Kidney tubule cell (primary cell): ENCODE results near the gene CFAP53.
A peak's percentile ranks its signal among the peaks of the same experiment; 100 is the strongest.

ENCODE experiments used
- DNase-seq: peaks from one replicate; pipeline ENCODE4 v3.0.0-alpha.2; 2018; ENCODE audit warnings: low spot score

Gene CFAP53

DNA sequence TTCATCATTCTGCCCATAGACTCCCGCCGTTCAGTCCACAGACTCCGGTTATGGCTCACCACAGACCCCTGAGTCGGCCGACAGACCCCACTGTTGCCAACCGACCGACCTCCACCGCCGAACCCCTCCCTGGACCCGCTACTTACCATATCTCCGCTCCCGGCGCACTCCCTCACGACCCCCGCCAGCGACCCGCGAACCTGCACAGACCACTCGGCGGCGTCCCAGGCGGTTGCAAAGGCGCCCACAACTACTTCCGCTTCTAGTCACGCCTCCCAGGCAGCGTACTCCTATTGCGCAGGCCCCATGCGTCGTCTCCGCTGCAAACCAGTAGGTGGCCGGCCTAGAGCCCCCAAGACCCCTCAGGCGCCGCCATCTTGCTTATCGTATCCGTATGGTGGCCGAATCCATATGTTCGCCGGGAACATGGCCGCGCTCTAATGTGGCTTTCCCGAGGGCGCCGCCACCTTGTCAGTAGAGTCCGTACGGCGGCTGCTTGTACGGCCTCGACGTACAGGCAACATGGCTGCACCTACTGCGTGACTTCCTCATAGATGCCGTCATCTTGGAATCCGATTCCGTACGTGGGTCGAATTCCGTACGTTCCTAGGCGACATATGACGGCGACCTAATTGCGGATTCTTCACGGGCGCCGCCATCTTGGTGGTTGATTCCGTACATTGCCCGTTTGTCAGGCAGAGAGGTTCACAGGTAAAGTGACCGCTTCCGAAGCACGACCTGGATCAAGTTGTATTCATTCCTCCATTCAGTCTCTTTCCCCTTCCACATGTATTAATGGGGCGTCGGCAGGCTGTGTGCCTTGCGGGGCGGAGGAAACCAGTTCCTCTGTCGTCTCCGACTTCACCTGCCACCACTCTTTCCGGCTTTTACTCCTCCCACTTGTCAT, 21.4 kb upstream of the CFAP53 start, which contains the start of gene CXXC1:
Gene CXXC1, minus strand, starts transcription at position 252 of the 907 bp plus-strand sequence. Its CDS starts 103 bp downstream, at position 149.
- peak; percentile 99 for DNase-seq

GRCh38 chr18:50287028-50287440, 20.7 kb upstream of the CFAP53 start:
- no peak for DNase-seq

- DNase-seq = peak; percentile 30
Measured at GRCh38 chr18:50286391-50287027, 20.2 kb upstream of the CFAP53 start.

DNA sequence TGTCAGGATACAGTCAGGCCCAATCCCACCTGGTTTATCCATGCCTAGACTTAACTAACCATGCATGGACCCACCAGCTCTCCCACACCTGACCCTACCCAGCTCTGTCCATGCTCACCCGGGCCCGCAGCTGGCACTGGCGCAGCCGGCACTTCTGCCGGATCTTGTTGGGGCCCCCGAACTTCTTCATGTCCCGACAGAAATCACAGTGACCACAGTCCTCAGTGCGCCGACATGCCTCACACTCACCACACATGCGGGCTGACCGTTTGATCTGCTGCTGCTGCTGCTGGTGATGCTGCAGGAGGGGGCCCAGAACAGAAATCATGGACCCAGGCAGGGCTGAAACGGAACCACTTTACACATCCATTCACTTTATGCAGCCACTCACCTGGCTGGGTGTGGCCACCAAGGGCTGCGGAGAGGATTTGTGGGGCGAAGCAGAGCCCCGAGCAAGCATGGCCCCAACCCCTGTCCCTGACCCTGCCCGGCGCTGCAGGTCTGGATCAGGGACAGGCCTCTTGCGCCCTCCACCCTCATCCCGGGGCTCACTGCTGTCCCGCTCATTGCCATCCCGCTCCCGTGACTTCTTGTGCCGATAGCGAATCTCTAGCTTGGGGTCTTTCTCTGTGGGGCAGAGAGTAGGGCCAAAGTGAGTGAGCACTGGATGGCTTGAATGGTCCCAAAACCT, 19.5 kb upstream of the CFAP53 start:
- DNase-seq = no peak

DNA sequence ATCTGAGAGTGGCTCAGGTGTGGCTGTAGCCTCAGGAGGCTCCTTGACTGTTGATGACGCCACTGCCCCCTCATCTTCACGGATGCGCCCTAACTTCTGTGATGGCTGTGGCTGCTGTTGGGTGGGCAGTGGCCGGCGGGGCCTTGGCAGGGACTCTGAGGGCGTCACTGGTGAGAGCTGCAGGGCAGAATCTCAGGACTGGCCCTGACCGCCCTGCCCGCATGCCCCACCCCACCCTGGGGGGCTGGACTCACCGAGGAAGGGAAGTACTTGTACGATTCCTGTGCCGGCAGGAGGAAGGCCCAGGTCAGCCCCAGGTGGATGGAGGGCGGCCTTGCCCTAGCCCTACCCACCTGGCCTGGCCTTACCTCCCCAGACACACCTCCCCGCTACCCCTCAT, 18.8 kb upstream of the CFAP53 start:
- DNase-seq = no peak

- peak; percentile 77 for DNase-seq
Measured at GRCh38 chr18:50284255-50284885, 18.1 kb upstream of the CFAP53 start.

DNA sequence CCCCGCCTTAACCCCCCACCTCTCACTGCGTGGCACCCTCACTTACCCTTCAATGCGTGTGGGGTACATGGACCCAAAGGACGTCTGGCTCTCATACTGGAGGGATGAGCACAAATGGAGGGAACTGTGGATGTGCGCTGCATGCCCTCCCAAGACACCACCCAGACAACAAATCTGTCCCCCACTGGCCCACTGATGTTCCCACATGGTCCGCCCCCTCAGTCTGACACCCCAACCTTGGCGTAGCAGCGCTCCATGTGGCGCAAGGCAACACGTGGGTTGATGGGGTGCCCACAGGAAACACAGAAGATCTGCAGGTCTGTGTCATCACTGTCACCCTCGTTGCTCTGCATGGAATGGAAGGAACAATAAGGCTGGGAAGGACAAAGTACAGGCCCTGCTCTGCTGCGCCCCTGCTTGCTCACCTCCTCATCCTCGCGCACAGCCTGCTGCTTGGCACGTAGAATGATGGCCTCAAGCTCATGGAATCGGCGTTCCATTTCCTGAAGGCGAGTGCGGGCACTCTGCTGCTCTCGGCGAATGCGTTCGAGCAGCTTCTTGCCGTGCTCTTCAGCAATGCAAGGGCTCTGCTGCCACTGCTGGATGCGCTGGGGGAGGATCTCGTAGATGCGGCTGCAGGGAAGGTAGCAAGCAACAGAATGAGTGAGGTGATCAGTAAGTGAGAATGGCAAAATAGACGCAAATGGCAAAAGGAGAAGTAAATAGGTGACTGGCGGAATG, 17.3 kb upstream of the CFAP53 start:
- DNase-seq = no peak

DNA sequence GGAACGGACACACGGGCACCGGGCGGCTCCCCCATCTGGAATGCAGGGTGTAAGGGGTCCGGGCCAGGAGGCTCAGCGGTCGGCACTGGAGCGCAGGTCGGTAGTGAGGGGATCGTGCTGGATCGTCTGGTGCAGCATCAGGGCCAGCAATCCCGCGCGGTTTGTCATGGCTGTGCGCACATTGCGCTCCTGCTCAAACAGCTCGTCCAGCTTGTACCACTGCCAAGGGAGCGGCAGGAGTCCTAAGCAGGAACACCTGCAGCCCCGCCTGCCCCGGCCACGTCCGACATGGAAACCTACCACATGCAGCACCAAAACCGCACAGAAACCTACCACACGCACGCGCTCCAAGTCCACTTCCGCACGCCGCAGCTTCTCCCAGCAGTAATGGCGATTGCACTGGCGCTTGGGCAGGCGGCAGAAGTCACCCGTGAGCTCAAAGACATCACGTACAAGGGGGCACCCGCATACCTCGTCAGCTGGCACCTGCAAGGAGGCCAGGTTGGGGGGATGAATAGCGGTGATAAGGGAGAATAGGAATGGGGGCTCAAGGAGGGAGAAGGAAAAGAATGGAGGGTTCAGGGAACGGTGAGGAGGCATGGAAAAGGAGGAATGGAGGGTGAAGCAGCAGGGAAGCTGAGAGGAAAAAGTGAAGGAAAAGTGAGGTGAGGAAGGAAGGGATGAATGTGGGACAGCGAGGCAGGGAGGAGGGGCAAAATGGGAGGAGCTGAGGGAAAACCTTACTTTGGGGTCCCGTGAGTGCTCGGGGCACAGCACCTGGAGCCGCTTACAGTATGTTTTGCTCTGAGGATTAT, 16.4 kb upstream of the CFAP53 start:
- DNase-seq = no peak

DNA sequence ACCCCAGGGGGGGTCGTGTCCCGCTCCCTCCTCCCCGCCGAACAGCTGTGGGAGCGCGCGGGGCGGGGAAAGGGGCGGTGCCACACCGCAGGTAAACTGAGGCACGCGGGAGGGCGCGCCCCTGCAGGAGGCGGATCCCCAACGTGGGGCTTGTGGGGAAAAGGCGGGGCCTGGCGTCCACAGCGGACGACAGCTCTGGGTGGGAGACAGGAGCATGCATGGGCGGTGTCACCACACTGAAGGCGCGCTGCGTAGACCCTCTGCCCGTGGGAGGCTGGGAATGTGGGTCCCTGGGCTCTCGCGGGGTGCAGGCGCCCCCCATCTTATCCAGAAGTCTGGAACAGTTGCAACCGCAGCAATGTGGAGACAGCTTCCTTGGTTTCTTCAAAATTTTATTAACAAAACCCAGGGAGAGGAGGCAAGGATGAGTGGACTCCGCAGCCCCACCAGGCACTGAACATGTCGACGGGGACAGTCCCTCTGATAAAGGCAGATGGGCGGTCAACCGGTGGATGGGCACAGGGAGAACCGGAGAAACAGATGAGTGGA, 15.8 kb upstream of the CFAP53 start:
- no peak for DNase-seq

DNA sequence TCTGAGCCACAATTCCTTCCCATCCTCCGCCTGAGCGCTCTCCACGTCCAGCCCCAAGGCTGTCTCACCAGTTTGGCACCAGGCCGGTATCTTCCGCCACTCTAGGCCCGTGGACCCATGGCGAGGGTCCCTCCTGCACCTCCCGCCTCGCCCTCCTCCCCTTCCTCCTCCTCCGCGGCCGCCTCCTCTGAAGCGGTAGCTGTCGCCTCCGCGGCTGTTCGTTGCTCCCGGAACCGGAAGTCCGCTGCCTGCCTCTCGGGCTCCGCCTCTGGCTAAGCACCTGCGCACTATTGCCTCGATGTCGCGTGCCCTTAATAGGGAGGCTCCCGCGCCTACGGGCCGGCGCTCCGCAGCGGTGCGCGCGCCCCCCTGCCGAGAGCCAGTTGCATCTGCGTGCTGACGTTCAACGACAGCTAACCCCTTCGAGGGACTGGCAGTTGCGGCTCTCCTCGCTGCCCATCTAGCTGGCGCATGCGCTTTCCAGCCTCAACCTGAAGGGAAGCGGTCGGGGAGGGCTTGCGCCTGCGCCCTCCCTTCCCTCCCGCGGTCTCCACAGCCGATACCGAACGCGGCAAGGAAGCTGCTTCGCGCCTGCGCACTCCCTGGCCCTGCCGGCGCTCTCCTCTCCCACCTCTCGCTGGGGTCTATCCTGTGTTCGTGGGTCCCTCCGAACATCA, 15.1 kb upstream of the CFAP53 start, which contains the start of gene MBD1:
Gene MBD1, minus strand, starts transcription at position 229 of the 677 bp plus-strand sequence. CDS start 1,531 bp downstream, outside the sequence.
- peak; percentile 99 for DNase-seq

DNA sequence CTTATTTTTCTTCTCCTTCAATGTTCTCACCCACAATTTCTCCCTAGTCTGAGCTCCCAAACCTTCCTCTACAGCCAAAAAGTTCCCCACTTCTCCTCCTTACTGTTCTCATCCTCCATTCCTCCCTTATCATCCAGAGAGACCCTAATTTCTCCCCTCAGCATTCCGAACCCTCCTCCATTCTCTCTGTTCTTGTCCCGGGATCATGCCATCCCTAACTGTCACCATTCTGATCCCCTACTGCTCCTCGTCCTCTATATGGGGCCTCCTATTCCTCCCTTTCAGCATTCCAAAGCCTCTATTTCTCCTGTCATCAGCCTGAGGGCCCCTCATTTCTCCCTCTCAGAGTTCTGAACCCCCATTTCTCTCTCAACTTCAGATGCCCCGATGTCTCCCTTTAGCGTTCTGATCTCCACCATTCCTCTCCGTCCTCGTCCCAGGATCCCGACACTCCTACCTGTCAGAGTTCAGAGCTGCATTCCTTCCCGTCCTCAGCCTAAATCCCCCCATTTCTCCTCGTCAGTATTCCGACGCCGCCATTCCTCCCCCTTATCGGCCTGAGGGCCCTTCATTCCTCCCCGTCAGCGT, 14.5 kb upstream of the CFAP53 start:
- no peak for DNase-seq

- DNase-seq = no peak
Measured at GRCh38 chr18:50279752-50280151, 13.5 kb upstream of the CFAP53 start.

DNA sequence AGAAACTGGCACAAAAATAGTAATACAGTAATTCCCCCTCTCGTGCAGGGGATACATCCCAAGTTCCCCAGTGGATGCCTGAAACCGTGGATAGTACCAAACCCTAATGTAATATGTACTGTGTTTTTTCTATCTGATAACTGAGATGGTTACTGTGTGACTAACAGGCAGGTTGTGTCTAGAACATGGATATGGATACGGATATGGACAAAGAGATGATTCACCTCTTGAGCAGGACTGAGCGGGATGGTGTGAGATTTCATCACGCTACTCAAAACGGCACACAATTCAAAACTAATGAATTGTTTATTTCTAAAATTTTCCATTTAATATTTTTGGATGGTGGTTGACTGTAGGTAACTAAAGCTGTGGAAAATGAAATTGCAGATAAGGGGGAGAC, 11.6 kb upstream of the CFAP53 start:
- peak; percentile 33 for DNase-seq

DNA sequence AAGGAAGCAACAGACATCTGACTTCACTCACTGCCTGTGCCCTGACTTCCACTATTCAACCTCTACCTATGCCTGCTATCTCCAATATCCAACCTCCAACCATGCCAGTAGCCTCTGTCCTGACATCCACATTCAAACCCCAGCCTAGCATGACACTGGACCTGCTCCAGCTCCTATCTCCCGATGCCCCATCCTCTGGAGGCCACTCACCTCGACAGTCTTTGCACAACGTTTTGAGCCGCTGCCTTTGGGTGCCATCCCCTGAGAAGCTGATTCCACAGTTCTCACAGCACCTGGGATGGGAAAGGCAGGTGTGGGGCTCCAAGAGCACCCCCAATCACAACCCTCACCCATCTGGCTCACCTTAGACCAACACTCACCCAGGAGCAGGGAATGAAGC, 10.2 kb upstream of the CFAP53 start:
- DNase-seq = no peak

- DNase-seq = no peak
Measured at GRCh38 chr18:50275503-50276036, 9.3 kb upstream of the CFAP53 start.

GRCh38 chr18:50274941-50275340, 8.6 kb upstream of the CFAP53 start:
- no peak for DNase-seq

GRCh38 chr18:50274044-50274442, 7.7 kb upstream of the CFAP53 start:
- DNase-seq = no peak

GRCh38 chr18:50273203-50274043, 7.1 kb upstream of the CFAP53 start:
- no peak for DNase-seq
